Activated CD8-positive, alpha-beta T cell treated with anti-CD3 and anti-CD28 coated beads for 36 hours (primary cell): ENCODE measurements around the gene RAB27B. TPM values are rescaled to one million over a fixed set of nuclear protein-coding genes. Genes with fewer than 3 reads are reported as not detected.

ENCODE experiments used
- ATAC-seq: fragments of 200-7000 bp; cut with Tn5 transposase; one replicate; pipeline ENCODE4 v1.10.0; 2021; ENCODE audit warnings: mild to moderate bottlenecking, moderate library complexity
- CTCF ChIA-PET: fragments of 350-600 bp; sonication (Branson Sonifier 250); formaldehyde crosslinking; loops from one replicate; lab custom pipeline; 2021; ENCODE audit warnings: antibody characterized with exemption; lab: Charles Lee
- POLR2A ChIA-PET: fragments of 350-600 bp; sonication (Branson Sonifier 250); formaldehyde crosslinking; loops from one replicate; lab custom pipeline; 2021; ENCODE audit warnings: antibody characterized with exemption; lab: Charles Lee
- DNase-seq: peaks from one replicate; pipeline ENCODE4 v3.0.0-alpha.2; 2020
- H3K27ac Mint-ChIP-seq: one replicate; pipeline ENCODE4 v1.8.0; 2021; ENCODE audit warnings: mild to moderate bottlenecking, mixed read lengths
- H3K27me3 Mint-ChIP-seq: one replicate; pipeline ENCODE4 v1.8.0; 2021; ENCODE audit warnings: mixed read lengths
- H3K36me3 Mint-ChIP-seq: one replicate; pipeline ENCODE4 v1.8.0; 2021; ENCODE audit warnings: low read depth, mixed read lengths
- H3K4me1 Mint-ChIP-seq: one replicate; pipeline ENCODE4 v1.8.0; 2021; ENCODE audit warnings: low read depth, mixed read lengths
- H3K4me3 Mint-ChIP-seq: one replicate; pipeline ENCODE4 v1.8.0; 2021; ENCODE audit warnings: mild to moderate bottlenecking, moderate library complexity, mixed read lengths
- H3K9me3 Mint-ChIP-seq: one replicate; pipeline ENCODE4 v1.8.0; 2021; ENCODE audit warnings: mixed read lengths
- intact Hi-C: fragments of 100-400 bp; cut with micrococcal nuclease; formaldehyde crosslinking; loops from one replicate; pipeline ENCODE4 v1.10.0; 2022
- total RNA-seq, 2 experiments: library from RNA; stranded (reverse); gene quantifications; one replicate each; pipeline ENCODE4 v1.2.3, GENCODE V29; 2021
- TF ChIP-seq, protein P1 (sequence below): fragments of 200-600 bp; IDR thresholded peaks from one replicate; pipeline ENCODE4 v1.8.0; 2022; ENCODE audit warnings: antibody characterized with exemption, mild to moderate bottlenecking

RAB27B gene
- total RNA-seq, 2 experiments from 2014 or later, result not detected

DNA sequence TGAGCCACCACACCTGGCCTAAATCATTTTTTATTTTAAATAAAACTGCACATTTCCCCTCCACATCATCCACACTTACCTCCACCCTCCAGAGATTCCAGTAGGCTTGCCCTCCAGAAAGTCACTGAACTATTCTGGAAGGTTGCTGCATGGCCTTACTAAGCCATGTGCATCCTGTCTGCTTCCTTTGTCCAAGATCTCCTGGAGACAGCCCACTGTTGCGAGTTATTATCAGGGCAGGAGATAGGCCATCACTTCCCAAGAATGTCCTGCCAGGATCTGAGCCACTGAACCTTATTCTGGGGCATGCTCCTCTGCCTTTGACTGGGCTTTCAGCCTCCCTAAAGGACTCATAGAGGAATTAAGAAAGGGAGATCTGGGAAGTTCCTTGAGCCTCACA lies 104.2 kb downstream of the RAB27B start:
- no peaks in the 10 kb centered on the region for H3K36me3 Mint-ChIP-seq
- no peak for ATAC-seq
- H3K4me3 Mint-ChIP-seq, result no peak overlapping the region
- H3K4me1 Mint-ChIP-seq, result no peaks in the 10 kb centered on the region
- TF ChIP-seq, protein P1, sequence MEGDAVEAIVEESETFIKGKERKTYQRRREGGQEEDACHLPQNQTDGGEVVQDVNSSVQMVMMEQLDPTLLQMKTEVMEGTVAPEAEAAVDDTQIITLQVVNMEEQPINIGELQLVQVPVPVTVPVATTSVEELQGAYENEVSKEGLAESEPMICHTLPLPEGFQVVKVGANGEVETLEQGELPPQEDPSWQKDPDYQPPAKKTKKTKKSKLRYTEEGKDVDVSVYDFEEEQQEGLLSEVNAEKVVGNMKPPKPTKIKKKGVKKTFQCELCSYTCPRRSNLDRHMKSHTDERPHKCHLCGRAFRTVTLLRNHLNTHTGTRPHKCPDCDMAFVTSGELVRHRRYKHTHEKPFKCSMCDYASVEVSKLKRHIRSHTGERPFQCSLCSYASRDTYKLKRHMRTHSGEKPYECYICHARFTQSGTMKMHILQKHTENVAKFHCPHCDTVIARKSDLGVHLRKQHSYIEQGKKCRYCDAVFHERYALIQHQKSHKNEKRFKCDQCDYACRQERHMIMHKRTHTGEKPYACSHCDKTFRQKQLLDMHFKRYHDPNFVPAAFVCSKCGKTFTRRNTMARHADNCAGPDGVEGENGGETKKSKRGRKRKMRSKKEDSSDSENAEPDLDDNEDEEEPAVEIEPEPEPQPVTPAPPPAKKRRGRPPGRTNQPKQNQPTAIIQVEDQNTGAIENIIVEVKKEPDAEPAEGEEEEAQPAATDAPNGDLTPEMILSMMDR, result no peak
- POLR2A ChIA-PET, result no interaction called here
- intact Hi-C loops, result no loop called here
- no peak for DNase-seq
- H3K9me3 Mint-ChIP-seq, result no peaks in the 10 kb centered on the region
- no peaks in the 10 kb centered on the region for H3K27me3 Mint-ChIP-seq
- H3K27ac Mint-ChIP-seq, result no peak overlapping the region
- CTCF ChIA-PET, result no interaction called here

DNA sequence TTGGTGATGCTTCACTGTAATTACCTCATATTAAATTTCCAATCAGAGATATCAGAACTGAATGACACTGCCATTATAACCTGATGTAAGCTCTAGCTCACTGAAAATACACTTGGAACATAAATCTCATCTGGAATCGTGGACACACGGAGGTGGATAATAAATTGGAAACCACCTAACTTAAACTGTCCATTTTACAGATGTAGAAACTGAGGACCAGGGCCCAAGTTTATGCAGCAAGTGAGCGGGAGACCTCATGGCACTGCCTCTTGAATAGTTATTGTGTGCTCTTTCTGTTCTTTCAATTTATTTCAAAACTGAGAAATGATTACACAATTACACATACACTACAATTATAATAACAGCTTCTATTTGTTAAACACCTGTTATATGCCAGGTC lies 110.2 kb downstream of the RAB27B start:
- no peaks in the 10 kb centered on the region for H3K36me3 Mint-ChIP-seq
- ChIA-PET POLR2A (no interaction called here), CTCF (no interaction called here)
- no peak for ATAC-seq
- H3K27ac Mint-ChIP-seq, result no peak overlapping the region
- H3K4me3 Mint-ChIP-seq, result no peak overlapping the region
- intact Hi-C loops, result no loop called here
- no peak for DNase-seq
- no peaks in the 10 kb centered on the region for H3K9me3 Mint-ChIP-seq
- TF ChIP-seq, protein P1, result no peak
- H3K4me1 Mint-ChIP-seq, result no peaks in the 10 kb centered on the region
- H3K27me3 Mint-ChIP-seq, result no peaks in the 10 kb centered on the region

DNA sequence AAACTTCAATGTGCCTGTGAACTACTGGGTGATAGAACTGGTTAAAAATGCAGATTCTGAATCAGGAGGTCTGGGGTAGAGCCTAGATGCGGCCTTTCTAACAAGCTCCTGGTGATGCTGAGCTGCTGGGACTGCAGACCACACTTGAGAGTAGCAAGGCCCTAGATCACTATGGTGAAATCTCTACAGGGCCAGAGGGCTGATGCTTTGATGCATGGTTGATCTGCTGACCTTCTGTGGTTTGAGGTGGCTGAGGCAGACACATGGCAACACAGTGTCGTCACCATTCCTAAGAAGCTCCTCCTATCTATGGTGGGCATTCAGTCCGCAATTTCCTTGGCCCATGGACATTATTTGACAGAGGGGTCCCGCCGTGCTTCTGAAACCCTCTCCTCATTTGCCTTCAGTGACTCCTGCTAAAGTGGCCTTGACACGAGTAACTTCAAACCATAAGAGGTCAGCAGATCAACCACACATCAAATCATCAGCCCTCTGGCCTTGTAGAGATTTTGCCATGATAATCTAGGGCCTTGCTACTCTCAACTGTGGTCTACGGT lies 111.2 kb downstream of the RAB27B start:
- ChIA-PET POLR2A (interaction anchor here (0.6 kb wide), 1 partner anchor 82 kb away, joined by 5 read pairs; no protein-coding TSS in a partner anchor), CTCF (no interaction called here)
- no peak for ATAC-seq
- H3K36me3 Mint-ChIP-seq, result no peaks in the 10 kb centered on the region
- TF ChIP-seq, protein P1, result no peak
- no peak overlapping the region for H3K27ac Mint-ChIP-seq
- intact Hi-C loops, result no loop called here
- DNase-seq, result no peak
- no peaks in the 10 kb centered on the region for H3K9me3 Mint-ChIP-seq
- no peaks in the 10 kb centered on the region for H3K27me3 Mint-ChIP-seq
- no peak overlapping the region for H3K4me3 Mint-ChIP-seq
- H3K4me1 Mint-ChIP-seq, result no peaks in the 10 kb centered on the region

DNA sequence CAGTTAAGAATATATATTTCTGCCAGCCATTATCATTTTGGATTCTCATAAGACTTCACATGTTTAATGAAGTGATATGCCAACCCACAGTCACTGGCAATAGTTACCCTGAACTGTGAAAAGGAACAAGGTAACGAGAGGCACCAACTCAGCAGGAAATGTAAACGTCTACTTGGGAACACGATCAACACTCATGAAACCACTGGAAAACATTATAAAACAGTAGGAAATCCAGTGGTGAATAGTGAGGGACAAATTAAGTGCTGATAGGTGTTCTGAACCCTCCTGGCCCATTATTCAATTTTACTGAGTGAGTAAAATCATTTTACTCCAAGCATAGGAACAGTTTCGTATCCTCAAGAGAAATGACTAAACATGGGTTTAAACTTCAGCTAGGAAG lies 113.9 kb downstream of the RAB27B start:
- peaks cover 13% of the 10 kb centered on the region for H3K4me1 Mint-ChIP-seq
- H3K9me3 Mint-ChIP-seq, result no peaks in the 10 kb centered on the region
- DNase-seq (no peak), ATAC-seq (no peak)
- ChIA-PET POLR2A (no interaction called here), CTCF (no interaction called here)
- H3K27ac Mint-ChIP-seq, result no peak overlapping the region
- TF ChIP-seq, protein P1, result no peak
- no peak overlapping the region for H3K4me3 Mint-ChIP-seq
- no peaks in the 10 kb centered on the region for H3K36me3 Mint-ChIP-seq
- H3K27me3 Mint-ChIP-seq, result no peaks in the 10 kb centered on the region
- intact Hi-C loops, result loop anchor here (10.0 kb wide), 1 partner anchor 237 kb away; no protein-coding TSS in a partner anchor

DNA sequence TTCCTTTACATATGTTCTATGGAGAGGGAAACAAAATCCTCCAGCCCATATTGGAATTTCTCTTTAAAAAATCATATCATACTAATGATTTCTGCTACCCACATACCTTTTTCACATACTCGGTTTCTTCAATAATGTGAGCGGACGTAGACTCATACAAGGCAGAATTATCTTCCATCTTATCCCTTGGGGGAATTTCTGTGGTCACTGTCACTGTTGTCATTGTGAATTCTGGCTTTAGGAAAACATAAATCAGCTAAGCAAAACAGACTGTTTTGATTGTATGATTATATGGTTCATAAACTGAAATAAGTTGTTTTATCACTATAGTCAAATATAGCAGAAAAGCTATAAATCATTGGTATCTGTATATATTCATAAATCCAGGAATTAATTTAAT lies 114.3 kb downstream of the RAB27B start:
- H3K27me3 Mint-ChIP-seq, result no peaks in the 10 kb centered on the region
- no peak for DNase-seq
- no peak for ATAC-seq
- H3K36me3 Mint-ChIP-seq, result no peaks in the 10 kb centered on the region
- H3K4me3 Mint-ChIP-seq, result no peak overlapping the region
- intact Hi-C loops, result loop anchor here (10.0 kb wide), 1 partner anchor 238 kb away; no protein-coding TSS in a partner anchor
- TF ChIP-seq, protein P1, result no peak
- CTCF ChIA-PET, result no interaction called here
- POLR2A ChIA-PET, result no interaction called here
- no peak overlapping the region for H3K27ac Mint-ChIP-seq
- peaks cover 13% of the 10 kb centered on the region for H3K4me1 Mint-ChIP-seq
- no peaks in the 10 kb centered on the region for H3K9me3 Mint-ChIP-seq

Other genes starting within 250 kb of the RAB27B start
- not detected for gene DYNAP, start 237.2 kb upstream of the RAB27B start, total RNA-seq
- gene CCDC68, start 131.0 kb downstream of the RAB27B start, total RNA-seq, result not detected